ENCODE data around the gene KIZ.

The KIZ gene

DNA sequence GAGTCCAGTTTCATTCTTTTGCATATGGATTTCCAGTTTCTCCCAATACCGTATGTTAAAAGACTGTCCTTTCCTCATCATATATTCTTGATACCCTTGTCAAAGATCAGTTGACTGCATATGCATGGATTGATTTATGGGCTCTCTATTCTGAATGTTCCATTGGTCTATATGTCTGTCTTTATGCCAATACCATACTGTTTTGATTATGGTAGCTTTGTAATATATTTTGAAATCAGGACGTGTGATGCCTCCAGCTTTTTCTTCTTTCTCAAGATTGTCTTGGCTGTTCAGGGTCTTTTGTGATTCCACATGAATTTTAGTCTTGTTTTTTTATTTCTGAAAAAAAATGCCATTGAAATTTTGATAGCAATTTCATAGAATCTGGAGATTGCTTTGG lies 51.9 kb downstream of the KIZ start:
- DNase-seq (ENCODE audit: low read depth, low spot score) = no peak

DNA sequence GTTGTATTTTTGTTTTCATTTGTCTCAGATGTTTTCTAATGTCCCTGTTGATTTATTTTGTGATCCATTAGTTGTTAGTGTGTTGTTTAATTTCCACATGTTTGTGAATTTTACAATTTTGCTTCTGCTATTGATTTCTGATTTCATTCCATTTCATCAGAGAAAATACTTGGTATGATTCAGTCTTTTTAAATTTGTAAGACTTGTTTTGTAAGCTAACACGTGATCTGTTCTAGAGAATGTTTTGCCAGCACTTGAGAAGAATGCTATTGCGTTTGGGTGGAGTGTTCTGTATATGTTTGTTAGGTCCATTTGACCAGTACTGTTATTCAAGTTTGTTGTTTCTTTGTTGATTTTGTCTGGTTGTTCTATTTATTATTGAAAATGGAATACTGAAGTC lies 53.9 kb downstream of the KIZ start:
- no peak for DNase-seq (ENCODE audit: low read depth, low spot score)

DNA sequence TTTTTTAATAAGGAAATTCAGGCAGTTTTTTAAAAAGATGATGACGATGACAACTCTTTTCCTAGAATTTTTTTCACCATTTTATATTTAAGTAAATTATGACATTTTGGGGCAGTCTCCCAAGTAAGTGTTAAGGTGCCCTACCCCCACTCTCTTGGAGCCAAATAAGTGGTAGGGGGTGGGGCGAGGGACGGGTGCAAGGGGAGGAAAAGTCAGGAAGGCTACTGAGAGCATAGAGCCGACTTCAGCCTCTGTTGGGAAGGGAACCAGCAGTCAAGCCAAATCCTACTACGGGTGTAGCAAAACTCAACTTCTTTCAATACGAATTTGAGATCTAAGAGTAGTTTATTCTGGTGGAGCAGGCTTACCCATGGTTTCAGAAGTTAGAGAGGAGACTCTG lies 54.4 kb downstream of the KIZ start:
- no peak for DNase-seq (ENCODE audit: low read depth, low spot score)

DNA sequence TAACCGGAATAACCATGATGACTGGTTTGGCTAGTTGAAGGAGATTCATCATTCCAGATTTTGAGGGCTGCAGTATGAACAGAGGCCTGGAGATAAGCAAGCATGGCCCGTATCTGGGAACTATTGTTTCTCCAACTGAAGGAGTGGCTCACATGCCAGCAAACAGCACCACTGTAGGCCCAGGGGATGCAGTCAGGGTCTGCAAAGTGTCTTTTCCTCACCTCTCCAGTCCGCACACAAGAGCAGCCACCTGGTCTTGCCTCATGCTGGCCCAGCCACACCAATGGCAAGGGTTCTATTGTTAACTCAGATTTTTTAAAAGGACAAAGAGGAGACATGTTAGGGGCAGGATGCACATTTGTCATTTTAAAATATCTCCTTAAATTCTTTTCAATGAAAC lies 55.1 kb downstream of the KIZ start:
- DNase-seq (ENCODE audit: low read depth, low spot score) = no peak

DNA sequence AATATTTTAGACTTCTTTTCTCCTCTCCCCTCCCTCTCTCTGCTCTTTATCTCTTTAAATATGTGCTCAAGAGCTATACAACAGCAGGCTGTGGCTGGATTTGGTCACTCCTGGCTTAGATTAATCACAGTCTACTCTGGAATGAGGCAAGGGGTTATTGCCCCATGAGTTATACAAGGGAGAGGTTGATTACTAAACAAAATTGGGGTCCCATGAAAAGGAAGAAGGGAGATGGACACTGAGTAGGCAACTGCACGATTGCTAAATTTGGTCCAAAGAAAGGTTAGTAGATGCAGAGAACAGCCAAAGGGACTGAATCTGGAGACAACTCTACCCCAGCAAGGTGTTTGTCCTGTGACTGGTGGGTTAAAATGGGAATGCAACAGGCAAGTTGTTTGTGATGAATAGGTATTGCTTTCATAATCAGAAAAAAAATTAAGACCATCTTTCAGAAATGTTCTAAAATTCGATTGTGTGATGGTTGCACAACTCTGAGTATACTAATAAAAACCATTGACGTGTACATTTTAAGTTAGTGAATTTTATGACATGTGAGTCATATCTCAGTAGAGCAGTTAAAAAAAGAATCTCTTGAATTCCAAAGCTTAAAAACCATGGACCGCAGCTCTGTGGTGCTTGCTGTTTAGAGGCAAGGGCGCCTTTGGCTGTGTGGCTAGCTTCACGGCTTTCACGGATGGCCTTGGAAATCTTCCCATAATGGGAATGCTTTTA lies 57.1 kb downstream of the KIZ start:
- DNase-seq (ENCODE audit: low read depth, low spot score) = no peak

DNA sequence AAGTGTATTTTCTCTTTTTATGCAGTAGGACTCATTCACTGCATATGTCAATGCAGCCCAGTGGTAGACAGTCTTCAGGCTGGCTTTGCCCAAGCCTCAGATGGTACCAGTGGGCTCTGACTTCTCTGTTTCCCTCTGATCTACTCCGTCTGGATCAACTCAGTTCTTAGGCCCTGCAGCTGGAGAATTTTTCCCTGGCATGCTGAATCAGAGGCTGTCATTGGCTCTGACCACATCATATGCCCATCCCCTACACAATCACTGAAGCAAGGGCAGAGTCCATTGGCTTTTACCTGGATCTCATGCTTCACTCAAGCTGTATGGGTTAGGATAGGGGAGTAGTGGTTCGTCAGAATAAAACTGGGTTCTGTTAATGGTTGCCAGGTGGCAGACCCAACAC lies 57.8 kb downstream of the KIZ start:
- no peak for DNase-seq (ENCODE audit: low read depth, low spot score)

DNA sequence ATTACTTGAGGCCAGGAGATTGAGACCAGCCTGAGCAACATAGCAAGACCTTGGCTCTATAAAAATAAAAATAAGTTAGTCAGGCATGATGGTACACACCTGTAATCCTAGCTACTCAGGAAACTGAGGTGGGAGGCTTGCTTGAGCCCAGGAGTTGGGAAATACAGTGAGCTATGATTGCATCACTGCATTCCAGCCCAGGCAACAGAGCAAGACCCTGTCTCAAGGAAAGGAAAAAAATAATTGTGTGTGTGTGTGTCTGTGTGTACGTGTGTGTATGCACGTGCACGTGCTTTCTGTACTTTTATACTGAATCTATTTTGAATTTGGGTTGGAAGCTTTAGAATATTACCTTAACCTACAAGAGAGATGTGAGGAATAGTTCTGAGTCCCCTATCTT lies 58.9 kb downstream of the KIZ start:
- DNase-seq (ENCODE audit: low read depth, low spot score) = no peak

DNA sequence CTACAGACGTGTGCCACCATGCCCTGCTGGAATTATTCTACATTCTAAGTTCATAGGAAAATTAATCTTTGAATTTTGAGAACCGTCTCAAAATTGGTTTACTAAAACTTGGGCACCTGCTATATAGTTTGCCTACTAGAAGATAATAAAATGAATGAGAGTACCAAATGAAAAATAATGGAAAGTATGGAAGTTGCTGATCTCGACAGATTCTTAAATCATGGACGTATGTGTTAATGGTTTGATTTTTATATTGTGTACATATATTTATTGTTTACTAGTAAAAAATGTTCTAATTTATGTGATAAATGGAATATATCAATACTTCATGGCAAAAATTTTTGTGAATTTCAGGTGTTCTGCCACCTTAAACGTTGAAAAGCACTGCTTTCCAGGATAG lies 60.0 kb downstream of the KIZ start:
- no peak for DNase-seq (ENCODE audit: low read depth, low spot score)

DNA sequence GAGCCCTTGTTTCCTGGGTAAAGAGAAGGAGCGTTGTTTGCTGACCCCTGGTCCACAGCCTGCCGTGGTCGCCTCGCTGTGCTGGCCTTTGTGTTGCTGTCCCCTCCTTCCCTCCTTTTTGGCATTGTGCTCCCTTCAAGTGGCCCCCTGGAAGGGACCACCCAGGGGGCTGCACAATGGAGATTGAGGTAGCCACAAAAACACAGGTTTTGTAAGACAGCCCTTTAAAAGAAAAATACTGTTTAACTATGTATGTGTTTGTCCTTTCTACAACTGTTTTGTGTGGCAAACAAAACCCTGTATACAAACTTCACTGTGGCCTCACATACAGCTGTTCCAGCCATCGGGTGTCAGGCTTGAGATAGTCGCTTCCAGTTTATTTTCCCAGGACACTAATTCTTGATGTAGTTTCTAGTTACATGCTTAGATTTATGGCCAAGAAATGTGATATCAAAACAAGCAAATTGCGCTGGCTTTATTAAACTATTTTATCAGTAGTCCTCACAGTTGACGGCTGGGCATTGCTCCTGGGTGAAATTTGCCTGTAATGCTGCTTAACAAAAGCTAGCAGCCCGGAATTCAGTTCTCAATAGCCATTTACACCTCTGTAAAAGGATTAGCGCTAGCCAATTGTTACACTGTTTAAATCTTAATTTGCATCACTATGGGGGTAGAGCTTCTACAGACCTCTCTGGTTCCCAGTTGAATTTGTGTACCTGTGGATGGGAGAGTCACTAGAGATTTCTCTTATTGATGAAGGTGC lies 64.1 kb downstream of the KIZ start:
- DNase-seq (ENCODE audit: low read depth, low spot score) = peak; percentile 91

DNA sequence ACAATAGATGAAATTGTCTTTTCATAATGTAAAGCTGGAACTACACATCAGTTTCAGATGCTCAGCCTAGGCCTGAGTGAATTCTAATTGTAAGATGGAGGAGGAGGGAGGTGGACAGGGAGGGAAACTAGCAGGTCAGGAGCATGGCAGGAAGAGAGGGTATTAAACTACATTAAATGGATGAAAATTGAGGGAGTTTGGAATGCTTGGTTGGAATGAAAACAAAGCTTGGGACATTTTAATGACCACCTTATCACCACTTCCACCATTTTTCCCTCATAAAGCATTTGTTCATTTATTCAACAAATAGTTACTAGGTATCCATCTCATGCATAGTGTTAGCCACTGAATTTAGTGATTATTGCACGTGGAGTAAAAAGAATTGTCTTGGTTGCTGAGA lies 65.0 kb downstream of the KIZ start:
- DNase-seq (ENCODE audit: low read depth, low spot score) = no peak

DNA sequence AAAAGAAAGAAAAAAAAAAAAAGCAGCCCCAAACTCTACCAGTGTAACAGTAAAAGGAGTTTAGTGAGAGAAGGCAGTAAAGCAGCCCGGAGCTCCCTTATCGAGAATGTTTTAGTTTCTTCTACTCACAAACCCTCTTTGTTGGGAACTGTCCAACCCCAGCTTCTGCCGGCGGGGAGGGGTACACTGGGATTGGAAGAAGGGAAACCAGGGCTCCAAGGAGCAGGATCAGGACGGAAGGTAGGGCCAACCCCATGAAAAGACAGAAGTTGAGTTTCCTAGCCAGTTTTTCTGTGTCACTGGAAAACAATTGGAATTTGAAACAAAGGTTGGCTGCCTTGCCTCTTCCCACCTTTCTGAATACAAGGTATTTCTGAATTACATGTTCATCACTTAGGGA lies 66.0 kb downstream of the KIZ start:
- peak; percentile 89 for DNase-seq (ENCODE audit: low read depth, low spot score)

DNA sequence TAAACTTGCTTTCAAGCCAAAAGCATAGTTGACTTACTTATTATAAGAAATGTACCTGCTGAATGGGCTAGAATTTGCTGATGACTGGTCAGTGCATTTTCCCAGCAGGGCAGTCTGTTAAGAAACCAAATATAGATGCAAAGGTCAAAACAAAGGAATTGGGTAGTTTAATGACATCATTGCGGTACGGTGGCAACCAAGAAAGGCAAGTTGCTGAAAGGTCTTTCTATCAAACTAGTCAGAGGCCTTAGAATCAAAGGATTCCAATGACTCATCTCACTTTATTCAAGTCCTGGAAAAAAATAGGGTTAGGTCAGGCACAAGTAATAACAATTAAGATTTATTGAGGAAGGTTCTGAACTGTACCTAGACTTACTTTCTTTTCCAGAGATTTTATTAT lies 76.4 kb downstream of the KIZ start:
- no peak for DNase-seq (ENCODE audit: low read depth, low spot score)

DNA sequence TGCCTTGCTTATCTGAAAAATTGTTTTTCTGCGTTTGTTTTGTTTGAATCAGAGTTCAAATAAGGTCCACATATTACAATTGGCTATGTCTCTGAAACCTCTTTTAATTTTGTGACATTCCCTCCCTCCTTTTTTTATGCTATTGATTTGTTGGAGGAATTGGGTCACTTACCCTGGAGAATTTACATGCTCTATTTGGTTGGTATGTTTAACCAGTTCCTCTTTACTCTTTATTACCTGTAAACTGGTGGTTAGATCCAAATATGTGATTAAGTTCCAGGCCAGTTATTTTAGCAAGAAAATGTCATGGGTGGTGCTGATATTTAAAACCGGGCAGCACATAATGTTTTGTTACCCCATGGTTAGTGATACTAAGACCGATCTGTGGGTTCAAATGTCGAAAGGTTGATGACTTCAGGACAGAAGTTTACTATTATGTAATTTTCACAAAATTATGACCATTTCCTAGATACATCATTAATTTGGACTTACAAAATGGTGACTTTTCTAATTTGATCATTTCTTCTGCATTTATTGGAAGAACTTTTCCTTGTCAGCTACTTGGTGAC lies 77.3 kb downstream of the KIZ start:
- DNase-seq (ENCODE audit: low read depth, low spot score) = no peak

DNA sequence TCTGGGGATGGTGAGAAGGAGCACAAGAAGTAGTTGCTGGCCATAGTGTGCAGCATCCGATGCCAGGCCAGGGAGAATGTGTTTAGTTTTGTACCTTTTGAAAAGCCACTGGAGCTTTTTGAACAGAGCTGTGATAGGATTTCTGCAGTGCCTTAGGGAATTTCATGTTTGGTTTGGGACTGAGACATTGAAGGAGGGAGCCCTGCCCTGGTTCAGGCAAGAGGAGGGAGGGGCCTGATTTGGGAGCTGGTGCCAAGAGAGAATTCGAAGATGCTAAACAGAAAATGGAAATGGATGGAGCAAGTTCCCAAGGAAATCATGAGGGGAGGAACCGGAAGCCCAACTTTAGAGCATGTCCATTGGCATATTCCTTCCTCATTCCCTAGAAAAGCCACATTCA lies 80.7 kb downstream of the KIZ start:
- no peak for DNase-seq (ENCODE audit: low read depth, low spot score)

DNA sequence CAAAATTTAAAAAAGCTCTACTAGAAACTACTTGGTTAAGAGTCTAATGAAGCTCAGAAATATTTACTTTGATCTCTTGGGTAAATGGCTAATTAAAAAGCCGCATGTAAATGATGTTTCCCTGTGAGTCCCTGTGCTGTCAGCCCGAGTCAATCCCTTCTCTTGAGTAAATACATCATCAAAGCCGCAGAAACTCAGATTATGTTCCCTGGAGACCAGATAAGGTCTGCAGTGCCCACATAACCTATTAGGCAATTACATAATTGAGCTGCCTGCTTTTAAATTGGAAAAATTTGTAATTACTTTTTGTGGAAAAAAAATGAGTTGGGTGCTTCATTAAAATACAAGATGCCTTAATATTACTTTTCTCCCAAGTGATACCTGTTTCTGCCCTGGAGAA lies 83.1 kb downstream of the KIZ start:
- DNase-seq (ENCODE audit: low read depth, low spot score) = no peak

DNA sequence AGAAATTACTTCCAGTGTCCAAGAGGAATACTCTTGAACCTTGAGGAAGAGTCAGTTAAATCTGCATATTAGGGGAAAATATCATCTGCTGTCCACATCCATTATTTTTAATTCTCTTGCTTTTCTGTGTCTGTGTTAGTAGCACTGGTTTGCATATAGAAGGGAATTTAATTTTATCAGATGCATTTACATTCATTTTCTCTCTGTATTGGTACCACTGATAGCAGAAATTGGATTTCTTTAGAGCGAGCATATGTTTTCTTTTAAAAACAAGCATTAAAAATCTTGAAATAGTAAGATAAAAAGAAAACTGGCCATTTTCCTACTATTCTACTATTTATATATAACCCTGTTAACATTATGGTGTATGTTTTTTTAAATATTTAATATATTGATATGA lies 83.8 kb downstream of the KIZ start:
- no peak for DNase-seq (ENCODE audit: low read depth, low spot score)

DNA sequence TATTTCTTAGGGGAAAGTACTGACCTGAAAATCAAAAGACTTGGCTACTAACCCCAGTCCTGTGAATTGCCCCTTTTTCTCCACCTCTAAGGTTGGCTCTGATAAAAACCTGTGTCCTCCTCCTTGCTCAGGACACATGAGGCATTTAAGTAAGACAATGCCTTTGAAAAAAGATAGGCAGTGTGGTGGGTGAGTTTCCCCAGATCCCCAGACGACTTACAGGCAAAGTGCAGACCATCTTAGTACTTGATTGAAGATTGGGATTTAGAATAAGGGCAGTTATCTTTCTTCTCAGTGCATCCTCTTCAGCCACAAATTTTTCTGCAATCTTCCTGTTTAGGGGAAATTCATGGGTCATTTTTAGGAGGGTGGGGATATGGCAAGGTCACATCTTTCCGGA lies 87.8 kb downstream of the KIZ start:
- no peak for DNase-seq (ENCODE audit: low read depth, low spot score)

DNA sequence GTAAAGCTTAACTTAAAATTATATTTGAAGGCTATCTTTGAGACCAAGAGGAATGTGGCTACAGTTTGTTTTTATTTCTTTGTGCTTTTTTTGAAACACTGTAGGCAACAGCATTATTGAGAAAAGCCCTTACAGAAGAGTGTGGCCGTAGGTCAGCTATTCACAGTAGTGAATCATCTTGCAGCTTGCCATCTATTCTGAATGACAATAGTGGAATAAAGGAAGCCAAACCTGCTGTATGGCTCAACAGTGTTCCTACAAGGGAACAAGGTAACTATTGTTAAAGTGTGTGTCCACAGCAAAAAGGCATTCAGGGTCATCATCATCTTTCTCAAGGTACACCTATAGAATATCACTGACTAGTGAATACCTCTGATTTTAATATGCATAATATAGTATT lies 88.5 kb downstream of the KIZ start:
- no peak for DNase-seq (ENCODE audit: low read depth, low spot score)

DNA sequence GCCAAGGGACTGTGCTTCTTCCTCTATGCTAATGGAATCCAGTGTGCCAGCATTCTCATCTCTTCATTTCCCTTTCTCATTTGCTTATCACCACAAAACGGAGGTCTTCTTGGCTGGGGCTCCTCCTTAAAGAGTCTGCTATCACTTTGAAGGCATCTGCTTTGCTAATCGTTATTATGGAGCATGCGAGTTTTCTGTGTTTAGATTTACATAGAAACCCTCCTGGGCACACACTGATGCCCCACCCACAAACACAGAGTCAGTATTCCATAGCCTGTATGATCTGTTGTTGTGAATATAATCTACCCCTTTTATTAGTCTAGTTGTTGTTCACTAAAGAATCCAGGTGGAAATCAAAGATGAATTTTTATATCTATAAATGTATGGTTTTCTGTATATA lies 93.8 kb downstream of the KIZ start:
- DNase-seq (ENCODE audit: low read depth, low spot score) = no peak

DNA sequence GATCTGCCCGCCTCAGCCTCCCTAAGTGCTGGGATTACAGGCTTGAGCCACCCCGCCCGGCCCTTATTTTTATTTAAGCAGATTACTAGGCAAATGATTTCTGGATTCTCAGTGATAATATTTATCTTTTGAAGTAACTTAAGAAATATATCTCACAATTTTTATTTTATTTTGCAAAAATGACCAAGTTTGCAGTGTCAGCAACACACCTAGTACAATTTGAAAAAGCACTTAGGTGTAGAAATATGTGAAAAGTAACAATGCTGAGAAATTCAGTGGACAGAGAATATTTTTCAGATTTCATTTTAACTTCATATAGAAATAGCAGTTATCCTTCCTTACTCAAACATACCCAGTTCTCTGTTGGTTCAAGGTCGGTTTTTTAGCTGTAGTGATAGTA lies 98.3 kb downstream of the KIZ start:
- DNase-seq (ENCODE audit: low read depth, low spot score) = no peak

DNA sequence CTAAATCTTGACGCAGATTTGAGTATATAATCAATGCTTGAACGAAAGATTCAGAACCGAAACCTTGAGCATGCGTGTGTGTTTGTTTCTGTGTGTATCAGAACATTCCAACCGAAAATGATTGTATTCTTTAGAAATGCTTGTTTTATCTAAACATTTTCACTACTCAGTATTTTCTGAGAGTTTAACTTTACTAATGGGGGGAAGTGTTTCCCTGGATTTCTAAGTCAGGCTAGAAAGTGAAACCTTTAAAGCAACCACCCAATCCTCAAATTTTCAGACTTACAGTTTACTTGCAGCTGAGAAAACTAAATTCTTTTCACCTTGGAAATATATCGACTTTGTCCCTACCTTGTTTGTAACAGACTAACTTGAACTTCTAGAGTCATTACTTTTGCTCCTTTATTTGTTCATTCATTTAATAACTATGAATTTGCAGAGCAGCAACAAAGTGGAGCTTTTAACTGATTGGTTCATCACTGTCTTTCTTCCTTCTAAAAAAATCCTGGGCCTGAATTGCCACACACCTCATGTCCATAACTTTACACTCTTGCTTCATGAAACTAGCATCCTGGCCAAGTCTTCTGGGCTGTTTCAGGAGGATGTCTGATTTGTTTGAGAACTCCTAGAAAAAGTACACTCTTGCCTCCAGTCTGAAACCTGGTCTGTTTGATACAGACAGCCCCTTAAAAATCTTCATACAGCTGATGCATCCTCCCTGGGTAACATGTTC lies 99.5 kb downstream of the KIZ start:
- no peak for DNase-seq (ENCODE audit: low read depth, low spot score)

DNA sequence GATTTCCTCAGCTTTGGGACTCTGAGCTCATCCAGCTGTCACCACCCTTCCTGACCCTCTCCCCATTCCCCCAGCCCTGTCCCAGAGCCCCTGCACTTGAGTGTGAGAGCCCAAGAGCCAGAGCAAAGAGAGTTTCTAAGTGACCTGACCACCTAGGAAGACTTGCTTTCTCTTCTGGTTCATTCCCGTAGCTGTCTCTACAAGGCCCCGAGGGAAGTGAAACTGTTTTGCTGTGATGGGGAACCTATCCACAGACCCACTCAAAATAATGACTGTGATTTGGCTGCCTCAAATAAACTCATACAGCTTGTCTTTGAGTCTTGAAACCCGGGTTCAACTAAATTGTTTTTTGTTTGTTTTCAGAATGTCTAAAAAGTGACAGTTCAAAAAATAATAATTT lies 102.6 kb downstream of the KIZ start:
- no peak for DNase-seq (ENCODE audit: low read depth, low spot score)

DNA sequence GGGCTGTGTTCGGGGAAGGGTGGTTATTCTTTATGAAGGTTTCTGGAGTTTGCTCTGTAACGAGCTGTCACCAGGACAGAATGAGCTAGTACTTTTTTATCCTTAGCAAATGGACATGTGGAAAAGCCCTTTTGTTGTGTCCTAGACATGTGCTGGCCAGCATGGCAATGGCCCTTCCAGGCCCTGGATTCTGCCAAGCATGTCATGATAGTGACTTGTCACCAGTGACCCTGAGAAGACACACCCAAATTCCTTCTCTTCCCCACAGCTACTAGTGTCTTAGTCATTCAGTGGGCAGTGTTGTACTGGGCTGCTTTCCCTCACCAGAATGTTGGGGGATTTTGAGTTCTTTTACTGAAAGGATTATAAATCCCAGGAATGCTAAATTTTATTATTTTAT lies 103.3 kb downstream of the KIZ start:
- no peak for DNase-seq (ENCODE audit: low read depth, low spot score)

All from iPS DF 19.7 (cell line).